A549 (cell line): Measurements from ENCODE around the gene HIC1. TPM values are rescaled to one million over a fixed set of nuclear protein-coding genes. Genes with fewer than 3 reads are reported as not detected.

Experiments
- ATAC-seq, 2 experiments: fragments of 200-7000 bp in 1 of 2; fragments of >200 bp in 1 of 2; cut with Nextera tagmentation in 1 of 2; cut with Tn5 transposase in 1 of 2; 3 replicates each; pipeline versions ENCODE4 v1.8.0 to v1.9.1; 2018 to 2020; ENCODE audit warnings: mild to moderate bottlenecking in 1 of 2, moderate library complexity in 1 of 2
- CTCF ChIA-PET: fragments of 300-600 bp; sonication (Branson Sonifier 250); formaldehyde crosslinking; extraction: SDS; loops from one replicate; lab custom pipeline; 2021; ENCODE audit warnings: antibody characterized with exemption, inconsistent platforms; lab: Yijun Ruan, JAX
- POLR2A ChIA-PET: fragments of 350-600 bp; formaldehyde crosslinking; extraction: SDS; loops from one replicate; lab custom pipeline; 2021; ENCODE audit warnings: antibody characterized with exemption, inconsistent platforms; lab: Yijun Ruan, JAX
- DNase-seq, 2 experiments: peaks; one replicate each; pipeline versions ENCODE4 v3.0.0 to v3.0.0-alpha.2; 2011 to 2016; ENCODE audit warnings: low read depth in 1 of 2, low spot score in 1 of 2
- FAIRE-seq: peaks from 2 replicates; lab custom pipeline; 2011; peaks lifted over from hg19 to GRCh38; lab: Jason Lieb, UNC
- H3K27ac ChIP-seq, 2 experiments: fragments of >200 bp; sonication (Bioruptor Twin); formaldehyde crosslinking; 3 replicates each; pipeline ENCODE4 v1.5.1; 2016 to 2017
- H3K4me1 ChIP-seq: fragments of >200 bp; sonication (Bioruptor Twin); formaldehyde crosslinking; 3 replicates; pipeline ENCODE4 v1.6.1; 2016
- H3K4me2 ChIP-seq: fragments of >200 bp; sonication (Bioruptor Twin); formaldehyde crosslinking; 3 replicates; pipeline ENCODE4 v1.6.1; 2016
- H3K4me3 ChIP-seq: fragments of >200 bp; sonication (Bioruptor Twin); formaldehyde crosslinking; 3 replicates; pipeline ENCODE4 v1.5.1; 2016
- H3K9me3 ChIP-seq: fragments of >200 bp; sonication (Bioruptor Twin); formaldehyde crosslinking; 3 replicates; pipeline ENCODE4 v1.6.1; 2016
- CBX2 ChIP-seq: fragments of 200-600 bp; sonication (generic); IDR thresholded peaks from 2 replicates; pipeline ENCODE4 v1.6.1; 2016; ENCODE audit warnings: low read depth, mild to moderate bottlenecking, borderline replicate concordance
- EHMT2 ChIP-seq: fragments of 200-600 bp; sonication (generic); IDR thresholded peaks from 2 replicates; pipeline ENCODE4 v1.6.1; 2016; ENCODE audit warnings: antibody characterized with exemption, low read depth, mild to moderate bottlenecking, moderate library complexity
- ELK1 ChIP-seq: fragments of 150-350 bp; IDR thresholded peaks from 2 replicates; pipeline ENCODE4 v1.6.1; 2014; ENCODE audit warnings: low read depth, mild to moderate bottlenecking, low read length
- ESRRA ChIP-seq: fragments of 150-350 bp; IDR thresholded peaks from 2 replicates; pipeline ENCODE4 v1.6.1; 2014; ENCODE audit warnings: mild to moderate bottlenecking, low read length, borderline replicate concordance
- FOSB ChIP-seq: fragments of 250-450 bp; sonication (Bioruptor Pico); IDR thresholded peaks from 2 replicates; pipeline ENCODE4 v1.5.0; 2020; ENCODE audit warnings: mild to moderate bottlenecking, moderate library complexity
- FOSL2 ChIP-seq, 2 experiments: fragments of 450-650 bp in 1 of 2; fragments of >200 bp in 1 of 2; sonication (Bioruptor Twin) in 1 of 2; formaldehyde crosslinking; IDR thresholded peaks; 2 replicates each; pipeline versions ENCODE4 v1.5.0 to v1.6.1; 2016 to 2020; ENCODE audit warnings: mild to moderate bottlenecking in 1 of 2, moderate library complexity in 1 of 2
- FOXS1 ChIP-seq: fragments of 250-450 bp; sonication (Bioruptor Pico); IDR thresholded peaks from 2 replicates; pipeline ENCODE4 v1.5.0; 2020; ENCODE audit warnings: mild to moderate bottlenecking, moderate library complexity
- GATA3 ChIP-seq: IDR thresholded peaks from 2 replicates; pipeline ENCODE4 v1.6.1; 2012; ENCODE audit warnings: borderline replicate concordance
- MAZ ChIP-seq: fragments of 150-350 bp; IDR thresholded peaks from 2 replicates; pipeline ENCODE4 v1.6.1; 2014; ENCODE audit warnings: antibody characterized with exemption, low read depth, low read length, borderline replicate concordance
- NFE2L2 ChIP-seq: fragments of 150-350 bp; conservative IDR thresholded peaks from 2 replicates; pipeline ENCODE4 v1.6.1; 2014; ENCODE audit warnings: low read length
- PBX3 ChIP-seq: IDR thresholded peaks from 2 replicates; pipeline ENCODE4 v1.6.1; 2012
- RAD21 ChIP-seq, 2 experiments: fragments of >200 bp in 1 of 2; sonication (Bioruptor Twin) in 1 of 2; formaldehyde crosslinking in 1 of 2; IDR thresholded peaks in 1 of 2; conservative IDR thresholded peaks in 1 of 2; 2 replicates in 1 of 2; 3 replicates in 1 of 2; pipeline ENCODE4 v1.6.1; 2012 to 2018; ENCODE audit warnings: inconsistent platforms in 1 of 2
- RARB ChIP-seq: fragments of 250-450 bp; sonication (Bioruptor Pico); IDR thresholded peaks from 2 replicates; pipeline ENCODE4 v1.8.0; 2021; ENCODE audit warnings: mild to moderate bottlenecking, moderate library complexity
- RFX5 ChIP-seq: fragments of 450-650 bp; IDR thresholded peaks from 2 replicates; pipeline ENCODE4 v1.7.1; 2014; ENCODE audit warnings: antibody characterized with exemption, mild to moderate bottlenecking, moderate library complexity
- SMC3 ChIP-seq: fragments of >200 bp; sonication (Bioruptor Twin); formaldehyde crosslinking; IDR thresholded peaks from 3 replicates; pipeline ENCODE4 v1.6.1; 2018; ENCODE audit warnings: inconsistent platforms
- TP53 ChIP-seq: fragments of 250-450 bp; sonication (Bioruptor Pico); IDR thresholded peaks from 2 replicates; pipeline ENCODE4 v1.5.0; 2021; ENCODE audit warnings: mild to moderate bottlenecking, moderate library complexity
- WGBS: methylation state at CpG from one replicate; pipeline ENCODE4 v1.1.6; 2017; ENCODE audit errors: missing lambda C conversion rate; 5-methylcytosine and 5-hydroxymethylcytosine counted together
- polyA plus RNA-seq, 4 experiments: library from polyadenylated mRNA; depleted of rRNA in 3 of 4; stranded (reverse); fragments of >200 nt; fragmentation: RNase III in 1 of 4; extraction: RNeasy Plus Mini Kit Qiagen cat#74134 plus additional on column Dnase treatment in 1 of 4; gene quantifications; 2 replicates in 3 of 4; 3 replicates in 1 of 4; pipeline ENCODE4 v1.2.3, GENCODE V29; 2011 to 2017
- TF ChIP-seq, protein P1 (sequence below): IDR thresholded peaks from 2 replicates; pipeline ENCODE4 v1.6.1; 2012
- TF ChIP-seq, protein P2 (sequence below): IDR thresholded peaks from 2 replicates; pipeline ENCODE4 v1.6.1; 2012; ENCODE audit warnings: low read depth, borderline replicate concordance
- TF ChIP-seq, protein P3 (sequence below): fragments of >200 bp; sonication (Bioruptor Twin); formaldehyde crosslinking; IDR thresholded peaks from 3 replicates; pipeline ENCODE4 v1.5.1; 2016

The HIC1 gene
- polyA plus RNA-seq, 2 of the 4 experiments (the other 2 are of a cell fraction) = 0.13 to 1.3 TPM

GRCh38 chr17:2029911-2030778 is 24.8 kb upstream of the HIC1 start, which contains the start of gene DPH1 (continued):
- TF ChIP-seq MAZ = peak; percentile 99
- TF ChIP-seq, protein P1, sequence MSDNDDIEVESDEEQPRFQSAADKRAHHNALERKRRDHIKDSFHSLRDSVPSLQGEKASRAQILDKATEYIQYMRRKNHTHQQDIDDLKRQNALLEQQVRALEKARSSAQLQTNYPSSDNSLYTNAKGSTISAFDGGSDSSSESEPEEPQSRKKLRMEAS = peak; percentile 98
- TF ChIP-seq RFX5 = no peak
- TF ChIP-seq ESRRA = no peak
- TF ChIP-seq RAD21 (conservative IDR thresholded peaks at IDR 0.05 in 1 of 2, IDR thresholded peaks at IDR 0.05 in 1 of 2) = peak in 1 of 2 experiments; percentile 9; a peak in 3 of 5 replicates
- TF ChIP-seq RARB (CRISPR knock-in tag) = no peak
- TF ChIP-seq TP53 = 0 out of 2 replicates have a peak, but pooled peaks have one; percentile 41
- TF ChIP-seq GATA3 = peak; percentile 62; the same call in 1 of the 2 replicates
- TF ChIP-seq, protein P2, sequence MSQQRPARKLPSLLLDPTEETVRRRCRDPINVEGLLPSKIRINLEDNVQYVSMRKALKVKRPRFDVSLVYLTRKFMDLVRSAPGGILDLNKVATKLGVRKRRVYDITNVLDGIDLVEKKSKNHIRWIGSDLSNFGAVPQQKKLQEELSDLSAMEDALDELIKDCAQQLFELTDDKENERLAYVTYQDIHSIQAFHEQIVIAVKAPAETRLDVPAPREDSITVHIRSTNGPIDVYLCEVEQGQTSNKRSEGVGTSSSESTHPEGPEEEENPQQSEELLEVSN = peak; percentile 68

GRCh38 chr17:2030779-2031163 is 24.1 kb upstream of the HIC1 start:
- FAIRE-seq (no peak), DNase-seq (peak in 1 of 2 experiments; percentile 92), ATAC-seq (no peak; a peak in 3 of 6 replicates)
- H3K4me2 ChIP-seq = peak overlapping the region; percentile 83
- H3K4me1 ChIP-seq = peaks cover 21% of the 10 kb centered on the region
- no peaks in the 10 kb centered on the region for H3K9me3 ChIP-seq
- H3K27ac ChIP-seq = peak overlapping the region; percentile 8 to 90; a peak in 4 of 6 replicates
- ChIA-PET POLR2A (interaction anchor here (0.6 to 1.1 kb wide), 2 partner anchors 10 to 251 kb away, joined by 3 read pairs; no protein-coding TSS in a partner anchor), CTCF (interaction anchor here (0.5 to 17.0 kb wide), 11 partner anchors 11 to 332 kb away, joined by 3 to 420 read pairs (median 6); partner anchors contain the start of genes HIC1 and OVCA2)
- H3K4me3 ChIP-seq = peak overlapping the region; percentile 80
- WGBS = 23% methylated on average over 10 of the region's 10 CpGs
- TF ChIP-seq RAD21 (conservative IDR thresholded peaks at IDR 0.05 in 1 of 2, IDR thresholded peaks at IDR 0.05 in 1 of 2) (peak; percentile 53 to 80; a peak in 2 of 5 replicates), FOSL2 (IDR thresholded peaks at IDR 0.05) (no peak), FOSL2 (CRISPR knock-in tag; IDR thresholded peaks at IDR 0.05) (no peak), PBX3 (0 out of 2 replicates have a peak, but pooled peaks have one; percentile 23), FOXS1 (CRISPR knock-in tag) (no peak), CBX2 (no peak), FOSB (CRISPR knock-in tag) (no peak), RARB (CRISPR knock-in tag) (no peak), EHMT2 (no peak), SMC3 (peak; percentile 28; the same call in 1 of the 3 replicates), NFE2L2 (no peak), ELK1 (no peak)
- TF ChIP-seq, protein P2 = 0 out of 2 replicates have a peak, but pooled peaks have one; percentile 24
- TF ChIP-seq, protein P3, sequence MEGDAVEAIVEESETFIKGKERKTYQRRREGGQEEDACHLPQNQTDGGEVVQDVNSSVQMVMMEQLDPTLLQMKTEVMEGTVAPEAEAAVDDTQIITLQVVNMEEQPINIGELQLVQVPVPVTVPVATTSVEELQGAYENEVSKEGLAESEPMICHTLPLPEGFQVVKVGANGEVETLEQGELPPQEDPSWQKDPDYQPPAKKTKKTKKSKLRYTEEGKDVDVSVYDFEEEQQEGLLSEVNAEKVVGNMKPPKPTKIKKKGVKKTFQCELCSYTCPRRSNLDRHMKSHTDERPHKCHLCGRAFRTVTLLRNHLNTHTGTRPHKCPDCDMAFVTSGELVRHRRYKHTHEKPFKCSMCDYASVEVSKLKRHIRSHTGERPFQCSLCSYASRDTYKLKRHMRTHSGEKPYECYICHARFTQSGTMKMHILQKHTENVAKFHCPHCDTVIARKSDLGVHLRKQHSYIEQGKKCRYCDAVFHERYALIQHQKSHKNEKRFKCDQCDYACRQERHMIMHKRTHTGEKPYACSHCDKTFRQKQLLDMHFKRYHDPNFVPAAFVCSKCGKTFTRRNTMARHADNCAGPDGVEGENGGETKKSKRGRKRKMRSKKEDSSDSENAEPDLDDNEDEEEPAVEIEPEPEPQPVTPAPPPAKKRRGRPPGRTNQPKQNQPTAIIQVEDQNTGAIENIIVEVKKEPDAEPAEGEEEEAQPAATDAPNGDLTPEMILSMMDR = peak; percentile 52; the same call in 2 of the 3 replicates
